ENCODE measurements around the gene HMCN2. TPM values are rescaled to one million over a fixed set of nuclear protein-coding genes. Genes with fewer than 3 reads are reported as not detected.

Gene HMCN2
- polyA plus RNA-seq, 1 of the 3 experiments (the other 2 are of a cell fraction) = 0.15 TPM

DNA sequence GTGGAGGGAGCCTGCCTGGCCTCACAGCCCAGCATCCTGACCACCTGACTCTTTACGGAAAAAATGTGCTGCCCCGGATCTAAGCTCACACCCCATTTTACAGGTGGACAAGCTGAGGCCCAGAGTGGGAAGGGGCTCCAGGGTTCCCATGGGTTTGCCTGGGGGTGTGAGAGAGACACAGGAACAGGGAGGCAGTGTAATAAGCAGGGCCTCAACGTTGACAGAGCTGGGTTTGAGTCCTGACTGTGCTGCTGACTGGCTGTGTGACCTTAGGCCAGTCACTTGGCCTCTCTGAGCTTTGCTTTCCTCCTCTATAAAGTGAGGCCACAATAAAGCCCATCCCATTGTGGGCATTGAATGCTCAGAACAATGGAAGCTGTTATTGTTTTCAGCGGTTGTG is 73.7 kb downstream of the HMCN2 start:
- no peaks in the 10 kb centered on the region for H3K9me3 ChIP-seq
- CTCF ChIA-PET = interaction anchor here (0.6 to 6.1 kb wide), 4 partner anchors 62 to 232 kb away, joined by 3 to 69 read pairs (median 7); partner anchors contain the start of gene HMCN2
- no peaks in the 10 kb centered on the region for H3K79me2 ChIP-seq (ENCODE audit: insufficient read depth)
- TF ChIP-seq FOSL2 (IDR thresholded peaks at IDR 0.05; ENCODE audit: borderline replicate concordance, low read depth) (no peak), EP300 (IDR thresholded peaks at IDR 0.05; ENCODE audit: borderline replicate concordance in 1 of 2, low read depth in 1 of 2, low read length in 1 of 2) (no peak), IRF3 (IDR thresholded peaks at IDR 0.05; ENCODE audit: low read depth, low read length) (no peak), MEF2A (IDR thresholded peaks at IDR 0.05; ENCODE audit: borderline replicate concordance, low read depth) (no peak), POLR2AphosphoS5 (IDR thresholded peaks at IDR 0.05; ENCODE audit: low read depth, low read length) (no peak), SIN3A (IDR thresholded peaks at IDR 0.05; ENCODE audit: borderline replicate concordance, low read depth, low read length) (no peak), RCOR1 (IDR thresholded peaks at IDR 0.05; ENCODE audit: low read length) (no peak), FOXM1 (IDR thresholded peaks at IDR 0.05; ENCODE audit: low read depth) (no peak), YY1 (IDR thresholded peaks at IDR 0.05; ENCODE audit: low read depth) (no peak), RXRA (IDR thresholded peaks at IDR 0.05; ENCODE audit: borderline replicate concordance, low read depth) (no peak), NFIC (IDR thresholded peaks at IDR 0.05; ENCODE audit: borderline replicate concordance) (no peak)
- H3K4me1 ChIP-seq (ENCODE audit: control insufficient read depth in 1 of 2, insufficient read depth in 2 of 2, low read depth in 1 of 2, low read length in 1 of 2) = peaks cover 0 to 17% of the 10 kb centered on the region in 2 experiments; a peak in 1 of 4 replicates
- 61% methylated on average over 4 of the region's 4 CpGs for WGBS (ENCODE audit: low lambda C conversion rate)
- H3K4me2 ChIP-seq = no peak overlapping the region
- no peaks in the 10 kb centered on the region for H3F3A ChIP-seq (replicated peaks; ENCODE audit: insufficient read depth)
- H3K9ac ChIP-seq = no peak overlapping the region
- no peak overlapping the region for H2AFZ ChIP-seq (ENCODE audit: low read depth)
- H3K36me3 ChIP-seq (replicated peaks in 1 of 2; ENCODE audit: control insufficient read depth in 1 of 2, insufficient read depth in 2 of 2, low read length in 1 of 2) = no peaks in the 10 kb centered on the region
- no peak overlapping the region for H3K4me3 ChIP-seq (ENCODE audit: low read depth in 2 of 2, low read length in 1 of 2)
- POLR2A ChIA-PET = no interaction called here
- H4K20me1 ChIP-seq (ENCODE audit: insufficient read depth) = no peaks in the 10 kb centered on the region
- no peaks in the 10 kb centered on the region for H3K27me3 ChIP-seq (ENCODE audit: insufficient read depth)
- DNase-seq = no peak
- no peaks in the 10 kb centered on the region for H3K9me2 ChIP-seq
- no peak overlapping the region for H3K27ac ChIP-seq (ENCODE audit: low read depth in 2 of 2, low read length in 1 of 2)

GRCh38 chr9:130340011-130340410 is 74.5 kb downstream of the HMCN2 start:
- H4K20me1 ChIP-seq (ENCODE audit: insufficient read depth) = no peaks in the 10 kb centered on the region
- H3K27ac ChIP-seq (ENCODE audit: low read depth in 2 of 2, low read length in 1 of 2) = no peak overlapping the region
- no peak overlapping the region for H3K4me3 ChIP-seq (ENCODE audit: low read depth in 2 of 2, low read length in 1 of 2)
- no peaks in the 10 kb centered on the region for H3F3A ChIP-seq (replicated peaks; ENCODE audit: insufficient read depth)
- no peak overlapping the region for H3K4me2 ChIP-seq
- no peak overlapping the region for H3K9ac ChIP-seq
- H3K36me3 ChIP-seq (replicated peaks in 1 of 2; ENCODE audit: control insufficient read depth in 1 of 2, insufficient read depth in 2 of 2, low read length in 1 of 2) = no peaks in the 10 kb centered on the region
- ChIA-PET POLR2A (no interaction called here), CTCF (interaction anchor here (0.8 to 6.1 kb wide), 5 partner anchors 11 to 233 kb away, joined by 3 to 69 read pairs (median 10); partner anchors contain the start of gene HMCN2)
- peaks cover 0 to 17% of the 10 kb centered on the region in 2 experiments; a peak in 1 of 4 replicates for H3K4me1 ChIP-seq (ENCODE audit: control insufficient read depth in 1 of 2, insufficient read depth in 2 of 2, low read depth in 1 of 2, low read length in 1 of 2)
- DNase-seq = no peak
- H3K27me3 ChIP-seq (ENCODE audit: insufficient read depth) = no peaks in the 10 kb centered on the region
- no peaks in the 10 kb centered on the region for H3K9me3 ChIP-seq
- H2AFZ ChIP-seq (ENCODE audit: low read depth) = no peak overlapping the region
- WGBS (ENCODE audit: low lambda C conversion rate) = 73% methylated on average over 7 of the region's 10 CpGs
- H3K79me2 ChIP-seq (ENCODE audit: insufficient read depth) = no peaks in the 10 kb centered on the region
- H3K9me2 ChIP-seq = no peaks in the 10 kb centered on the region
- TF ChIP-seq ELF1 (IDR thresholded peaks at IDR 0.05) = no peak
- TF ChIP-seq CHD2 (IDR thresholded peaks at IDR 0.05; ENCODE audit: low read length, partially characterized antibody) = no peak
- TF ChIP-seq, protein P1, sequence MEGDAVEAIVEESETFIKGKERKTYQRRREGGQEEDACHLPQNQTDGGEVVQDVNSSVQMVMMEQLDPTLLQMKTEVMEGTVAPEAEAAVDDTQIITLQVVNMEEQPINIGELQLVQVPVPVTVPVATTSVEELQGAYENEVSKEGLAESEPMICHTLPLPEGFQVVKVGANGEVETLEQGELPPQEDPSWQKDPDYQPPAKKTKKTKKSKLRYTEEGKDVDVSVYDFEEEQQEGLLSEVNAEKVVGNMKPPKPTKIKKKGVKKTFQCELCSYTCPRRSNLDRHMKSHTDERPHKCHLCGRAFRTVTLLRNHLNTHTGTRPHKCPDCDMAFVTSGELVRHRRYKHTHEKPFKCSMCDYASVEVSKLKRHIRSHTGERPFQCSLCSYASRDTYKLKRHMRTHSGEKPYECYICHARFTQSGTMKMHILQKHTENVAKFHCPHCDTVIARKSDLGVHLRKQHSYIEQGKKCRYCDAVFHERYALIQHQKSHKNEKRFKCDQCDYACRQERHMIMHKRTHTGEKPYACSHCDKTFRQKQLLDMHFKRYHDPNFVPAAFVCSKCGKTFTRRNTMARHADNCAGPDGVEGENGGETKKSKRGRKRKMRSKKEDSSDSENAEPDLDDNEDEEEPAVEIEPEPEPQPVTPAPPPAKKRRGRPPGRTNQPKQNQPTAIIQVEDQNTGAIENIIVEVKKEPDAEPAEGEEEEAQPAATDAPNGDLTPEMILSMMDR (IDR thresholded peaks at IDR 0.05) = no peak
- no peak for TF ChIP-seq FOSL2 (IDR thresholded peaks at IDR 0.05; ENCODE audit: borderline replicate concordance, low read depth)
- TF ChIP-seq FOXM1 (IDR thresholded peaks at IDR 0.05; ENCODE audit: low read depth) = no peak
- no peak for TF ChIP-seq NFIC (IDR thresholded peaks at IDR 0.05; ENCODE audit: borderline replicate concordance)
- TF ChIP-seq PBX3 (IDR thresholded peaks at IDR 0.05) = no peak
- TF ChIP-seq, protein P2, sequence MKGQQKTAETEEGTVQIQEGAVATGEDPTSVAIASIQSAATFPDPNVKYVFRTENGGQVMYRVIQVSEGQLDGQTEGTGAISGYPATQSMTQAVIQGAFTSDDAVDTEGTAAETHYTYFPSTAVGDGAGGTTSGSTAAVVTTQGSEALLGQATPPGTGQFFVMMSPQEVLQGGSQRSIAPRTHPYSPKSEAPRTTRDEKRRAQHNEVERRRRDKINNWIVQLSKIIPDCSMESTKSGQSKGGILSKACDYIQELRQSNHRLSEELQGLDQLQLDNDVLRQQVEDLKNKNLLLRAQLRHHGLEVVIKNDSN (IDR thresholded peaks at IDR 0.05; ENCODE audit: borderline replicate concordance, low read depth) = no peak
- no peak for TF ChIP-seq MAX (IDR thresholded peaks at IDR 0.05; ENCODE audit: low read depth)
- no peak for TF ChIP-seq EZH2phosphoT487 (IDR thresholded peaks at IDR 0.05; ENCODE audit: borderline replicate concordance, low read depth)
- TF ChIP-seq TCF12 (IDR thresholded peaks at IDR 0.05) = no peak
- no peak for TF ChIP-seq SIN3A (IDR thresholded peaks at IDR 0.05; ENCODE audit: borderline replicate concordance, low read depth, low read length)
- no peak for TF ChIP-seq JUND (IDR thresholded peaks at IDR 0.05)
- TF ChIP-seq MEF2A (IDR thresholded peaks at IDR 0.05; ENCODE audit: borderline replicate concordance, low read depth) = no peak
- no peak for TF ChIP-seq GABPA (IDR thresholded peaks at IDR 0.05; ENCODE audit: low read depth)
- no peak for TF ChIP-seq RAD21 (IDR thresholded peaks at IDR 0.05; ENCODE audit: low read length)
